OCI-LY7 (cell line): ENCODE results near the gene IPO8. TPM values are rescaled to one million over a fixed set of nuclear protein-coding genes. Genes with fewer than 3 reads are reported as not detected.

ENCODE experiments used
- BruUV-seq: library from RNA; stranded (reverse); fragments of 400-500 nt; replicated peaks from 2 replicates; lab custom pipeline; 2021; lab: Mats Ljungman, UMichigan
- CTCF ChIA-PET: fragments of 300-600 bp; sonication (Branson Sonifier 250); formaldehyde crosslinking; loops from one replicate; lab custom pipeline; 2022; ENCODE audit warnings: antibody characterized with exemption; ENCODE audit not compliant: unreplicated experiment; lab: Charles Lee
- POLR2A ChIA-PET: fragments of 300-600 bp; sonication (Branson Sonifier 250); formaldehyde crosslinking; loops from one replicate; lab custom pipeline; 2022; ENCODE audit warnings: antibody characterized with exemption; lab: Charles Lee
- DNase-seq: peaks from one replicate; pipeline ENCODE4 v3.0.0-alpha.2; 2015; ENCODE audit warnings: low spot score
- H2AFZ ChIP-seq: fragments of 200-600 bp; sonication (generic), shearing (Covaris generic); 2 replicates; pipeline ENCODE4 v1.6.1; 2014; ENCODE audit warnings: mild to moderate bottlenecking, antibody characterized with exemption, low read length, moderate library complexity
- H3K27ac ChIP-seq: fragments of 200-600 bp; sonication (generic); 2 replicates; pipeline ENCODE4 v1.5.1; 2014; ENCODE audit warnings: mixed run types, low read depth, mild to moderate bottlenecking, moderate library complexity, low read length, inconsistent platforms; ENCODE audit not compliant: poor library complexity, severe bottlenecking
- H3K36me3 ChIP-seq: fragments of 200-600 bp; sonication (generic); 2 replicates; pipeline ENCODE4 v1.6.1; 2014; ENCODE audit warnings: mild to moderate bottlenecking, antibody characterized with exemption, low read length, moderate library complexity, mixed read lengths; ENCODE audit not compliant: insufficient read depth
- H3K4me1 ChIP-seq: fragments of 200-600 bp; sonication (generic); 2 replicates; pipeline ENCODE4 v1.5.1; 2014; ENCODE audit warnings: mild to moderate bottlenecking, low read length; ENCODE audit not compliant: insufficient read depth, poor library complexity, severe bottlenecking
- H3K4me2 ChIP-seq: fragments of 200-600 bp; sonication (generic); 2 replicates; pipeline ENCODE4 v1.6.1; 2014; ENCODE audit warnings: mild to moderate bottlenecking, low read length
- H3K4me3 ChIP-seq: fragments of 200-600 bp; sonication (generic); 2 replicates; pipeline ENCODE4 v1.5.1; 2014; ENCODE audit warnings: mild to moderate bottlenecking, low read depth, low read length; ENCODE audit not compliant: poor library complexity, severe bottlenecking
- H3K79me2 ChIP-seq: fragments of 200-600 bp; sonication (generic); 2 replicates; pipeline ENCODE4 v1.6.1; 2016; ENCODE audit warnings: low read depth, mild to moderate bottlenecking, low read length, moderate library complexity, mixed read lengths; ENCODE audit not compliant: insufficient read depth
- H3K9me2 ChIP-seq: fragments of 200-600 bp; sonication (generic); 2 replicates; pipeline ENCODE4 v1.6.1; 2016; ENCODE audit warnings: mild to moderate bottlenecking, low read length, mixed read lengths; ENCODE audit not compliant: insufficient read depth
- H3K9me3 ChIP-seq: fragments of 200-600 bp; sonication (generic); 2 replicates; pipeline ENCODE4 v1.6.1; 2014; ENCODE audit warnings: mild to moderate bottlenecking, mixed run types, low read length, mixed read lengths
- H4K20me1 ChIP-seq: fragments of 200-600 bp; sonication (generic); 2 replicates; pipeline ENCODE4 v1.6.1; 2014; ENCODE audit warnings: mild to moderate bottlenecking, antibody characterized with exemption, low read length, moderate library complexity, mixed read lengths; ENCODE audit not compliant: insufficient read depth
- EZH2phosphoT487 ChIP-seq: fragments of 200-600 bp; sonication (generic); IDR thresholded peaks from 2 replicates; pipeline ENCODE4 v1.6.1; 2018; ENCODE audit warnings: low read depth, borderline replicate concordance, mild to moderate bottlenecking, mixed run types, antibody characterized with exemption, low read length, moderate library complexity, mixed read lengths
- intact Hi-C: fragments of 100-400 bp; cut with micrococcal nuclease; formaldehyde crosslinking; loops from one replicate; pipeline ENCODE4 v1.10.0; 2022; ENCODE audit not compliant: unreplicated experiment
- total RNA-seq, 2 experiments: library from RNA; depleted of rRNA in 1 of 2; stranded (reverse); fragments of >200 nt in 1 of 2; shearing (Covaris generic) in 1 of 2; gene quantifications; 2 replicates each; pipeline ENCODE4 v1.2.3, GENCODE V29; 2014 to 2022

IPO8 gene
- total RNA-seq, 2 experiments from 2014 or later: 14.7 to 41.6 TPM

- Histone ChIP-seq H2AFZ (no peak overlapping the region), H3K9me3 (no peaks in the 10 kb centered on the region), H3K9me2 (no peaks in the 10 kb centered on the region), H3K27ac (no peak overlapping the region), H3K4me2 (no peak overlapping the region), H3K4me3 (no peak overlapping the region), H4K20me1 (no peaks in the 10 kb centered on the region), H3K79me2 (no peaks in the 10 kb centered on the region), H3K4me1 (no peaks in the 10 kb centered on the region), H3K36me3 (no peaks in the 10 kb centered on the region)
- intact Hi-C loops: no loop called here
- TF ChIP-seq EZH2phosphoT487: no peak
- BruUV-seq: no TSS peak
- ChIA-PET POLR2A (no interaction called here), CTCF (no interaction called here)
- DNase-seq: no peak
Measured at GRCh38 chr12:30580344-30580743, 115.3 kb downstream of the IPO8 start.

Other genes starting within 250 kb of the IPO8 start
- 21.7 and 23.8 TPM in 2 replicates for gene CAPRIN2, start 59.1 kb upstream of the IPO8 start, total RNA-seq (2014; rRNA removed; shearing (Covaris generic))
- gene CAPRIN2, start 59.1 kb upstream of the IPO8 start, total RNA-seq (2022): 23.7 and 24.7 TPM in 2 replicates
- gene TSPAN11, start 230.9 kb upstream of the IPO8 start, total RNA-seq (2014; rRNA removed; shearing (Covaris generic)): not detected in 2 replicates
- gene TSPAN11, start 230.9 kb upstream of the IPO8 start, total RNA-seq (2022): not detected in 2 replicates